ENCODE data around the gene CCT4.
"Not testable (repeated sequence)": the region's sequence is repeated elsewhere in the genome, so short reads cannot be mapped to it uniquely, and the experiment has no call there.

The CCT4 gene

GRCh38 chr2:61877571-61878245 lies 10.7 kb downstream of the CCT4 start:
- TF ChIP-seq CTCF (conservative IDR thresholded peaks at IDR 0.05) (no peak), ZFX (IDR thresholded peaks at IDR 0.05) (no peak)
- H3K27ac ChIP-seq, result no peak overlapping the region

- no peak overlapping the region for H3K27ac ChIP-seq
- TF ChIP-seq ZFX (IDR thresholded peaks at IDR 0.05) (no peak), CTCF (conservative IDR thresholded peaks at IDR 0.05) (no peak)
Measured at GRCh38 chr2:61876400-61876799, 12.1 kb downstream of the CCT4 start.

DNA sequence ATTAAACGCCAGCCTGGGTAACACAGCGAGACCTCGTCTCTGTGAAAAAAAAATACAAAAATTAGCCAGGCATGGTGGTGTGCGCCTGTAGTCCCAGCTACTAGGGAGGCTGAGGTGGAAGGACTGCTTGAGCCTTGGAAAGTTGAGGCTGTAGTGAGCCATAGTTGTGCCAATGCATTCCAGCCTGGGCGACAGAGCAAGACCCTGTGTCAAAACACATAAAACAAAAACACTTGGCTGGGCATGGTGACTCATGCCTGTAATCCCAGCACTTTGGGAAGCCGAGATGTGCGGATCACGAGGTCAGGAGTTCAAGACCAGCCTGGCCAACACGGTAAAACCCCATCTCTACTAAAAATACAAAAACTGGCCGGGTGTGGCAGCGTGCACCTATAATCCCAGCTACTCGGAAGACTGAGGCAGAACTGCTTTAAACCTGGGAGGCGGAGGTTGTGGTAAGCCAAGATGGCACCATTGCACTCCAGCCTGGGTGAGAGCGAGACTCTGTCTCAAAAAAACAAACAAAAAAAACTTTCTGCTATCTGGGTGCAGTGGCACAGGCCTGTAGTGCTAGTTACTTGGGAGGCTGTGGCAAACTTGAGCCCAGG lies 21.9 kb downstream of the CCT4 start:
- not testable (repeated sequence) for H3K27ac ChIP-seq

DNA sequence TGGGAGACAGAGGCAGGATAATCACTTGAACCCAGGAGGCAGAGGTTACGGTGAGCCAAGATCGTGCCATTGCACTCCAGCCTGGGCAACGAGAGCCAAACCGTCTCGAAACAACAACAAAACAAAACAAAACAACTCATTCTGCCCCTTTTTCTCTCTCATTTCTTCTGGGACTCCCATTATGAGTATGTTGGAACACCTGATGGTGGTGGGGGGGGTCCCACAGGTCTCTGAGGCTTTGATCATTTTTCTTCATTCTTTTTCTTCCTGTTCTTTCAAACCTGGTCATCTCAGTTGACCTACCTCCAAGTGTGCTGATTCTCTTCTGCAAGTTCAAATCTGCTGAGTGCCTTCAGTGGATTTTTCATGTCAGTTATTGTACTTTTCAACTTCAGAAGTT lies 26.4 kb downstream of the CCT4 start:
- TF ChIP-seq ZFX (IDR thresholded peaks at IDR 0.05) (no peak), CTCF (conservative IDR thresholded peaks at IDR 0.05) (no peak)
- no peak overlapping the region for H3K27ac ChIP-seq

DNA sequence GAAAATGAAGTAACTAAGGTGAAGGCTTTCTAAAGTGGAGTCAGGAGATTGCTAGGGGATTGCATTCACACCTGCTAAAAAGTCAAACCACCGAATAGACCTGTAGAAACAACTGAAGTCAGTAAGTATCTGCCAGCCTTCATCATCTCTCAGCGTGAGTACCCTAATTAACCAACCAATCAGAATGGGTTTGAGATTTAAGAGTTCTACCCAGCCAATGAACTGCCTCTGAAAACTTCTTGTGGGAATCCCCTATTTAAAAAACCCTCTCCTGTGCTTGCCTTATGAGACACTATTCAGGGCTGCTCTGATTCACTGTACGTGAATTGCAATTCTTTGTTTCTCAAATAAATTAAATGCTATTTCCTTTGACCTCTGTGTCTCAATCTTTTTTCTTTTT lies 31.2 kb downstream of the CCT4 start:
- no peak overlapping the region for H3K27ac ChIP-seq
- TF ChIP-seq ZFX (IDR thresholded peaks at IDR 0.05), result no peak
- TF ChIP-seq CTCF (conservative IDR thresholded peaks at IDR 0.05), result no peak

DNA sequence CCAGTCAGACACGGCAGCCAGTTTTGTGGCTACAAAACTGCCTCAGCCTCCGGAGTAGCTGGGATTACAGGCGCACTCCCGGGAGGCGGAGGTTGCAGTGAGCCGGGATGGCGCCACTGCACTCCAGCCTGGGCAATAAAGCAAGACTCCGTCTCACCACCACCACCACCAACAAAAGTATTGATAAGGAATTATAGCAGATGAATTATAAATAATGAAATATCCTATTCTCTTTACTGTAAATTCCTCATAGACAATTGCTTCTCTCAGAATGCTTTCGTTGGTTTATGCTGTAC lies 33.2 kb downstream of the CCT4 start:
- H3K27ac ChIP-seq, result peak overlapping the region; percentile 86
- TF ChIP-seq CTCF (conservative IDR thresholded peaks at IDR 0.05) (no peak), ZFX (IDR thresholded peaks at IDR 0.05) (no peak)

GRCh38 chr2:61854564-61855317 lies 33.7 kb downstream of the CCT4 start:
- H3K27ac ChIP-seq, result peak overlapping the region; percentile 86
- TF ChIP-seq CTCF (conservative IDR thresholded peaks at IDR 0.05) (no peak), ZFX (IDR thresholded peaks at IDR 0.05) (no peak)

Measured in C4-2B (cell line).